ENCODE data around the gene ART5. TPM values are rescaled to one million over a fixed set of nuclear protein-coding genes. Genes with fewer than 3 reads are reported as not detected.
"Not testable (repeated sequence)": the region's sequence is repeated elsewhere in the genome, so short reads cannot be mapped to it uniquely, and the experiment has no call there.

Gene ART5
- total RNA-seq, 2 donors from 2014 or later, result not detected

GRCh38 chr11:3664032-3664630 lies 22.3 kb upstream of the ART5 start:
- H3K27me3 ChIP-seq (replicated peaks; ENCODE audit: insufficient read depth), result no peaks in the 10 kb centered on the region

GRCh38 chr11:3662856-3663255 lies 21.1 kb upstream of the ART5 start:
- Histone ChIP-seq H3K27ac (no peak overlapping the region), H3K27me3 (replicated peaks; ENCODE audit: insufficient read depth) (no peaks in the 10 kb centered on the region), H3K9me3 (no peaks in the 10 kb centered on the region), H3K4me3 (no peak overlapping the region), H3K4me1 (ENCODE audit: control insufficient read depth in 1 of 2, low read depth in 2 of 2) (no peaks in the 10 kb centered on the region), H3K36me3 (peaks cover 6% of the 10 kb centered on the region)
- TF ChIP-seq CTCF (IDR thresholded peaks at IDR 0.05), result no peak
- ATAC-seq (ENCODE audit: insufficient number of reproducible peaks, low FRiP score, low read depth) (no peak), DNase-seq (ENCODE audit: low spot score) (no peak)

More at GRCh38 chr11:3664032-3664630, 22.3 kb upstream of the ART5 start:
- DNase-seq (ENCODE audit: low spot score), result no peak
- Histone ChIP-seq H3K4me3 (no peak overlapping the region), H3K36me3 (peaks cover 6% of the 10 kb centered on the region), H3K27ac (no peak overlapping the region), H3K9me3 (no peaks in the 10 kb centered on the region), H3K4me1 (ENCODE audit: control insufficient read depth in 1 of 2, low read depth in 2 of 2) (no peaks in the 10 kb centered on the region)
- no peak for TF ChIP-seq CTCF (IDR thresholded peaks at IDR 0.05)
- ATAC-seq (ENCODE audit: insufficient number of reproducible peaks, low FRiP score, low read depth), result no peak

GRCh38 chr11:3660960-3661359 lies 19.2 kb upstream of the ART5 start:
- no peak for TF ChIP-seq CTCF (IDR thresholded peaks at IDR 0.05)

GRCh38 chr11:3659595-3660515 lies 18.1 kb upstream of the ART5 start:
- TF ChIP-seq CTCF (IDR thresholded peaks at IDR 0.05), result no peak
- H3K9me3 ChIP-seq, result no peaks in the 10 kb centered on the region
- no peaks in the 10 kb centered on the region for H3K27me3 ChIP-seq (replicated peaks; ENCODE audit: insufficient read depth)
- DNase-seq (ENCODE audit: low spot score), result no peak
- no peaks in the 10 kb centered on the region for H3K4me1 ChIP-seq (ENCODE audit: control insufficient read depth in 1 of 2, low read depth in 2 of 2)
- no peak overlapping the region for H3K27ac ChIP-seq
- no peak overlapping the region for H3K4me3 ChIP-seq
- ATAC-seq (ENCODE audit: insufficient number of reproducible peaks, low FRiP score, low read depth), result no peak
- no peaks in the 10 kb centered on the region for H3K36me3 ChIP-seq

More at GRCh38 chr11:3660960-3661359, 19.2 kb upstream of the ART5 start:
- no peak for ATAC-seq (ENCODE audit: insufficient number of reproducible peaks, low FRiP score, low read depth)
- Histone ChIP-seq H3K4me1 (ENCODE audit: control insufficient read depth in 1 of 2, low read depth in 2 of 2) (no peaks in the 10 kb centered on the region), H3K36me3 (peaks cover 6% of the 10 kb centered on the region), H3K27me3 (replicated peaks; ENCODE audit: insufficient read depth) (no peaks in the 10 kb centered on the region), H3K4me3 (no peak overlapping the region), H3K27ac (no peak overlapping the region), H3K9me3 (no peaks in the 10 kb centered on the region)
- DNase-seq (ENCODE audit: low spot score), result no peak

- Histone ChIP-seq H3K4me1 (ENCODE audit: control insufficient read depth in 1 of 2, low read depth in 2 of 2) (no peaks in the 10 kb centered on the region), H3K9me3 (no peaks in the 10 kb centered on the region), H3K27me3 (replicated peaks; ENCODE audit: insufficient read depth) (no peaks in the 10 kb centered on the region), H3K36me3 (no peaks in the 10 kb centered on the region), H3K4me3 (no peak overlapping the region), H3K27ac (no peak overlapping the region)
- ATAC-seq (ENCODE audit: insufficient number of reproducible peaks, low FRiP score, low read depth) (no peak), DNase-seq (ENCODE audit: low spot score) (no peak)
- no peak for TF ChIP-seq CTCF (IDR thresholded peaks at IDR 0.05)
Observed at GRCh38 chr11:3658252-3658651, 16.5 kb upstream of the ART5 start.

- not testable (repeated sequence) for H3K27ac ChIP-seq; H3K36me3 ChIP-seq; DNase-seq (ENCODE audit: low spot score); ATAC-seq (ENCODE audit: insufficient number of reproducible peaks, low FRiP score, low read depth); H3K9me3 ChIP-seq; H3K4me1 ChIP-seq (ENCODE audit: control insufficient read depth in 1 of 2, low read depth in 2 of 2); H3K4me3 ChIP-seq; H3K27me3 ChIP-seq (replicated peaks; ENCODE audit: insufficient read depth)
Observed at GRCh38 chr11:3657331-3657730, 15.5 kb upstream of the ART5 start.

Data from thoracic aorta (tissue), 2 donors.